Left lobe of liver (tissue), 2 donors: ENCODE measurements around the gene BIRC5. TPM values are rescaled to one million over a fixed set of nuclear protein-coding genes. Genes with fewer than 3 reads are reported as not detected.
A peak's percentile ranks its signal among the peaks of the same experiment; 100 is the strongest.
"Not testable (repeated sequence)": the region's sequence is repeated elsewhere in the genome, so short reads cannot be mapped to it uniquely, and the experiment has no call there.

ENCODE experiments used
- ATAC-seq: fragments of 200-7000 bp; cut with Tn5 transposase; one replicate; pipeline ENCODE4 v1.9.1; 2020; ENCODE audit warnings: mild to moderate bottlenecking, moderate library complexity
- DNase-seq: peaks from one replicate; pipeline ENCODE4 v3.0.0-alpha.2; 2020; ENCODE audit warnings: low spot score
- total RNA-seq: library from RNA; stranded (reverse); gene quantifications from one replicate; pipeline ENCODE4 v1.2.1, GENCODE V29; 2021
- donor health status: DM: no; HTN: no; CAD: no; lungs with moderate emphysema.
- donor health status: DM: no; HTN: yes; CAD: no.

Gene BIRC5
- total RNA-seq, 1 donor from 2014 or later = 0.88 TPM

DNA sequence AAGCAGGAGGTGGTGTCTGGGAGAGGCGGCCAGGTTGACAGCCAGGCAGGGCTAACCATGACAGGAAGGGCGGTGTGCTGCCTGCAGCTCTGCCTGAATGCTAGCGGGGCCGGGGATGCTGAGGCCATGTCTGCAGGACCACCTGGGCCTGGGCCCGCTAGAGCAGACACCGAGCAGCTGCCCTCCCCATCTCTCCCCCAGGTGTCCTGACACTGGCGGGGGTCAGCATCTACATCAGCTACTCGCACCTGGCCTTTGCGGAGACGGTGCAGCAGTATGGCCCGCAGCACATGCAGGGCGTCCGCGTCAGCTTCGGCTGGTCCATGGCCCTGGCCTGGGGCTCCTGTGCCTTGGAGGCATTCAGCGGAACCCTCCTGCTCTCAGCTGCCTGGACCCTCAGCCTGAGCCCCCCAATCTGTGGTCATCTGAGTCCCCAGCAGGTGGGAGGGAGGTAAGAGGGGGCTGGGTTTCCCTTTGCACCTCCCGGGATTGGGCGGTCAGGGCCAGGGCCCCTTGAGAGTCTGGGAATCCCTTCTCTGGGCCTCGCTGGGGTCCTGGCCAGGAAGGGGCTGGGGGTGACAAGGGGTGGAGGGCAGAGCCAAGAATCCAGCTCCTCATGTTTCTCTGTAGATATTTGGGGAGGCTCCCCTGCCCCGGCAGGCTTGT, 24.9 kb downstream of the BIRC5 start:
- DNase-seq = no peak

DNA sequence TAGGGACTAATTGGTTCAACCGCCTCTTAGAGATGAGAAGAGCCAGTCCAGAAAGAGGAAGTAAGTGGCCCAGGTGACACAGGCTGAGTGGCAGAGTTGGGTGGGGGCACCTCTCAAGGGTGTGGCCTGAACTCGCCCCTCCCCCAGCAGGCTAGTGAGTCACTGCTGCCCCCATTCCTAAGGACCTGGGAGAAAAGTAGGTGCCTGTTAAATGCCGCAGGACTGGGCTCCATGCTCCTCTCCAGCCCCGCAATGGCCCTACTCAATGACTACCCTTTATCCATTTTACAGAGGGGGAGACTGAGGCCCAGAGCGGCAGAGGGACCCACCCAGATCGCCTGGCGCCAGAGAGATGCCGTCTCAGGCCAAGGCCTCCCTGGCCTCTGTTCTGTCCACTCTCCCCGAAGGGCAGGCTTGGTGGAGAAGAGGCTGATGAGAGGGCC, 25.5 kb downstream of the BIRC5 start:
- DNase-seq (no peak), ATAC-seq (no peak)

More for the DNA sequence above, 24.9 kb downstream of the BIRC5 start:
- ATAC-seq = no peak

DNA sequence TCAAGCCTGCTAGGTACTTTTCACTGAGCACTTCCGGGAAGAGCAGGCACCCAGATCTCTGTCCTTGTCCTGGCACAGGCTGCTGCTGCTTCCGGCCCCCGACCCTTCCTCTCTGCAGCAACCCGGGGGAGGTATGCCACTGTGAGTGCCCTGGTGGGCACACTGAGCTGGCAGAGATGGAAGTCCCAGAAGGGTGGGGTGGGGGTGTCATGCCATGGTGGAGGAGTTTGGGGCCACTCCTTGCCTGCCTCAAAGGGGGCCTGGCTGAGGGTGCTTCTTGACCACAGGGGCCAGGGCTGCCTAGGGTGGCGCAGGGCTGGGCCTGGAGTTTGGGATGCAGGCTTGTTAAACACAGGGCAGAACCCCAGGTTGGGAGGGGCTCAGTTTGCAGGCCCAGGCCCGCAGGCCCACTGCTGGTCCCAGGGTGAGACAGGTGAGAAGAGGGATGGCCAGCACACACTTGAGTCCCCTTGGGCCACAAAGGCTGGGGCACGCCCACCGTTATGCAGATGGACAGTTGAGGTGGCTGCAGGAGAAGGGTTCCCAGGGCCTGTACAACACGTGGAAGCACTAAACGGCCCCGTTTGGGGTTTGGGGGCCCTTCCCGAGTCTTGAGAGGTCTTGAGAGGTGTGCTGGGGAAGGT, 26.1 kb downstream of the BIRC5 start:
- ATAC-seq (no peak), DNase-seq (no peak)

- ATAC-seq = no peak
- no peak for DNase-seq
Measured at GRCh38 chr17:78240839-78241238, 26.8 kb downstream of the BIRC5 start.

GRCh38 chr17:78241277-78242023, 27.4 kb downstream of the BIRC5 start:
- DNase-seq (no peak), ATAC-seq (peak; percentile 19)

DNA sequence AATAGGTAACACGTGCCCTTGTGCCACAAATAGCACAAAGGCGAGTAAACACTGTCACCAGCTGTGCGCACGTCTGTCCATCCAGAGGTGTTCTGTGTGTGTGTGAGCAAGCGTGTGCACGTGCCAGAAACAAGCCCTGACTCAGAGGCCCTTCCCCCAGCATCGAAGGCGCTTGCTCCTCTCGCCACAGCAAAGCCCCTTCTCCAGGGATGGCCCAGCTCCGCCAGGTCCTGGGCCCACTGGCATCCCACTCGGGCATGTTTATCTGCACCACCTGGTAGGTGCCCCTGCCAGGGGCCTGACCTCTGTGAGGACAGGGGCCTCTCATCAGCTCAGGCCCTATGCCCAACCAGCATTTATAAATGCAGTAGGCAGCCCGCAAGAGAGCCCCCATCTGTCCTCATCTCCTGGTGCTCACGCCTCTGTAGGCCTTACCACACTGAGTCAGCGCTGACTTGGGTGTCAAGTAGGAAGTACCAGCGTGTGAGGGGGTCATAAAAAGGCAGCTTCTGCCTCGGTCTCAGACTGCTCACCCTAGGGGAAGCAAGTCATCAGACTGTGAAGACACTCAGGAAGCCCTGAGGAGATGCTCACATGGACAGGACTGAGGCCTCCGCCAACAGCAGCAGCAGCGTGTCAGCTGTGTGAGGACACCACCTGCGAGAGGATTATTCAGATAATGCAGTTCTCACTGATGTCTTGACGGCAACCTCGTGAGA, 28.1 kb downstream of the BIRC5 start:
- ATAC-seq (peak; percentile 23), DNase-seq (no peak)

GRCh38 chr17:78247304-78247703, 33.3 kb downstream of the BIRC5 start:
- ATAC-seq (no peak), DNase-seq (no peak)

GRCh38 chr17:78248051-78248914, 34.2 kb downstream of the BIRC5 start:
- ATAC-seq (peak; percentile 37), DNase-seq (no peak)

GRCh38 chr17:78249074-78249817, 35.2 kb downstream of the BIRC5 start:
- no peak for DNase-seq
- no peak for ATAC-seq

DNA sequence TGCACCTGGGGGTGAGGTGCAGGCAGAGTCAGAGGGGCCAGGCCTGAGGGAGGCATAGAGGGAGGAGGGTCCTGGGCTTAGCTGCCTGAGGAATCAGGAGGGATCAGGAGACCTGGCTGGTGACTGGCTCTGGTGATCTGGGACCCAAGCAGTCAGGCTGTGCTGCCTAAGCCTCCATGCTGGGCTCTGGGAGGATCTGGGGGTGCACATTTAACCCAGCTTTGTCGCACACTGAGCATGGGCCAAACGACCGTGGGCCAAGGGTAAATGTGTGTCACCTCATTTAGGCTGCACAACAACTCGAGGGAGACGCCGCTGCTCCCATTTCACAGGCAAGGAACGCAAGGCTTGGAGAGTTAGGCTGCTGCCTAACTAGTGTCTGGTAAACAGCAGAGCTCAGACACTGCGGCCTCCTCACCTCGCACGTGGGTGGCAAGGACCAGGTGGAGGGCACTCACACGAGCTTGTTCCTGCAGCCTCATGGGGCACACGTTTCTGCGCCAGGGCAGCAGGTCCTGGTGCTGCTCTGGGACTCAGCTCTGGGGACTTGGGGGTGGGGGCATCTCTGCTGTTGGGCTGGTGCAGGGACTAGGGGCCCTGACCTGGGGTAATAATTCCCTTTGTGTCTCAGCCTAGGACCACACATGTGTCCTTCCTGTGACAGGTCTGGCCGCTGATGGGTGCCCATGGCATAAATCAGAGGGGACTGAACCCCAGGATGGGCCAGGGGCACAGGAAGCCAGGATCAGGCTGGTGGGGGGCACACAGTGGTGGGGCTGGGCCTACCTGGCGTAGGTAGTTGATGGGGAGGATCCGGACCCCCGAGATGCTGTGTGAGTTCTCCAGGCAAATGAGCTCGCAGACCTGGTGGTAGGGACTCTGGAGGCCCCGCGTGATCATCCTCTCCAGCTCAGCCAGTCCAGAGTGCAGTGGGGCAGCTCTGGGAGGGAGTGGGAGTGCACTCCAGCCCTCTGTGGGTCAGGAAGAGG, 36.1 kb downstream of the BIRC5 start:
- no peak for DNase-seq
- ATAC-seq = no peak

DNA sequence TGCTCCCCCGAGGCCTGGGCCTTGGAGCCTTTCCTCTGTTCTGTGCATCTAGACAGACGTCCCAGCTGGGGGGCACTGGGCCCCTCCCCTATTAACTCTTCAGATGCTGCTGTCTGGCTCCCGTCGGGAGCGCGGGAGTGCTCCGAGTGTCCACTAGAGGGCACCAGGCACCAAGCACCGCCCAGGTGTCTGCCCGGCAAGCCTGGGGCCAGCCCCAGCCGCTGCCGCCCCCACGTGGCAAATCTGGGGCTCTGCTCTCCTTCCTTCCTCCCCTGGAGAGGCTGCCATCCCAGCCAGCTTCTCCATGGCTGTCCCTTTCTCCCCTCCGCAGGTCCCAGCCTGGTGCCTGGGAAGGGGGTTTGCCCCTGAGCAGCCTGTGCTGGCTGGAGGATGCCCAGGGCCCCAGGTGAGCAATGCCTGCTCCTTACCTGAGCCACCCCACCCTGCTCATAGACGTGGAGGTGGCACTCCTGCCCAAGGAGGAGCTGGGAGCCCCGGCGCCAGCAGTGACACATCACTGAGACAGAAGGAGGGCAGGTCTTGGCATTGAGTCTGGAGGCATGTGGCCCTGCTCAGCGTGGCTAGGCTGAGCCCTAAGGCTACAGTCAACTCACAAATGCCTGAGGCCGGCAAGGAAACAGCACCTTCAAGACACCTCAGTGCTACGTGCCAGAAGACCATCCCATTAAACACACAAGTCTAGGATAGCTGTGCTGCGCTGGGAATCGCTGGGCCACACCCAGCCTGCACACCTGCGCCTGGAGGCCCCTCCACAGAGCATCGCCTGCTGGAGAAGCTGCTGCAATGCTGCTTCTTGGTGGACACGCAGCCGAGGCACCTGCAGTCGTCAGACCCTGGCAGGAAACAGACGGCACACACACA, 37.1 kb downstream of the BIRC5 start:
- ATAC-seq = peak; percentile 92
- peak; percentile 85 for DNase-seq

- DNase-seq (no peak), ATAC-seq (no peak)
Measured at GRCh38 chr17:78251773-78252103, 37.7 kb downstream of the BIRC5 start.

DNA sequence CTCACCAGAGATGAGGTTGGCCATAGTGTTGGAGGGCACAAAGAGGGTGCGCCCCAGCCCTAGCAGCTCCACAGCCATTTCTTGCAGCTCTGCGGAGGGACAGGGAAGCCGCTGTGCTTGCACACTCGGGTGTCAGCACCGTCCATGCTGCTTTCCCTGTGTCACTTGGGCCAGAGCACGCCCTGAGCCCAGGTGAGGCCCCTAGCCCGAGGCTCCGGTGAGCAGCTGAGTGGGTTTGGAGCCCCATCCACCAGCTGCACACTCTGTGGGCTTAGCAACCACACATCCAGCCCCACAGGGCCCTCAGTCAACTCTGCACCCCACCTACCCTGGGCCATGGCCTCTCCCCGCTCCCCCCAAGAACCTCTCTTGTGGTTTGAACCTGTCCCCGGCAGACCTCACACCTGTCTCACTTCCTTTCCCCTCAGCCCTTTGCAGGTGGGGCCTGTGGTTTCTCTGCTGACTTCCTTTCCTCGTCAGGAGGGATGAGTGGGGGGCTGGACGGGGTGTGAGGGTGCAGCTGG, 38.1 kb downstream of the BIRC5 start:
- DNase-seq (no peak), ATAC-seq (no peak)

DNA sequence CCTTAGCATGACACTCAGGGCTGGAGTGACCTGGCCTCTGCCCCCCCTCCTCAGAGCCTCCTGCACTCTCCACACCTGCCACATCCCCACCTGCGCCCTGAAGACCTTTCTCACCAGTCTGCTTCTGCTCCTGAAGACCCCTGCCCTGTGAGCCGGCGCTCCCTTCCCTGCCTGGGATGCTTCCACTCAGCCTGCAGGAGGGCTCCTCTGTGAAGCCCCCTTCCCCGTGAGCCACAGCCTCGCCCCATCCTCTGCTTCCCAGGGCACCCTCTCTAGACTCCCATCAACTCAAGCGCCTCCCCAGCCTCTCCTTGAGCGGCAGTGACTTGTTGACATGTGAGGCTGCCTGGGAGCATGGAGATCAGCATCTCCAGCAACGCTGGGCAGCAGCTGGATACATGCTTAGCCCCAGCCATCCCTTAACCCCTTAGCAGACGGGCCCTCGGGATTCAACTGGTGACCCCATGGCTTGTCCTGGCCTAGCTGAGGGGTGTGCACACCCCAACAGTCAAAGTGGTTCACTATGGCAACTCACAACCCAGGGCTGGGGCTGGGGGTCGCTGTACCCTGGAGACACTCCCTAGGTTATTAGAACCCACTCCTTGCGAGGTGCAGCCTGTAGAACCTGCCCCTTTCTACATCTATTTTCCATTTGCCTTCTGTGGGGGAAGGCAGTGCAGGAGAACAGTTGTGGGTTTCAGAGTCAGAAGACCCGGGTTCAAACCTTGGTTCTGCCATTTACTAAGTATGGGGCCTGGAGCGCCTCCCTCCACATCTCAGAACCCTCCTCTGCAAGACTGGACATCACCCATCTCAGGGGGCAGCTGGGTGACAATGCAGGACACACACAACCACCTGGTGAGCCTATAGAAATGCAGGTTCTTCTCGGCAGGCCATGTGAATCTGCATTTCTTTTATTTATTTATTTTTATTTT, 38.9 kb downstream of the BIRC5 start:
- ATAC-seq = no peak
- DNase-seq = no peak

DNA sequence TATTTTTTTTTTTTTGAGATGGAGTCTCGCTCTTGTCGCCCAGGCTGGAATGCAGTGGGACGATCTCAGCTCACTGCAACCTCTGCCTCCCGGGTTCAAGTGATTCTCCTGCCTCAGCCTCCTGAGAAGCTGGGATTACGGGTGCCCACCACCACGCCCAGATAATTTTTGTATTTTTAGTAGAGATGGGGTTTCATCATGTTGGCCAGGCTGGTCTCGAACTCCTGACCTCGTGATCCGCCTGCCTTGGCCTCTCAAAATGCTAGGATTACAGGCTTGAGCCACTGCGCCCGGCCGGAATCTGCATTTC, 39.5 kb downstream of the BIRC5 start:
- not testable (repeated sequence) for DNase-seq, ATAC-seq

DNA sequence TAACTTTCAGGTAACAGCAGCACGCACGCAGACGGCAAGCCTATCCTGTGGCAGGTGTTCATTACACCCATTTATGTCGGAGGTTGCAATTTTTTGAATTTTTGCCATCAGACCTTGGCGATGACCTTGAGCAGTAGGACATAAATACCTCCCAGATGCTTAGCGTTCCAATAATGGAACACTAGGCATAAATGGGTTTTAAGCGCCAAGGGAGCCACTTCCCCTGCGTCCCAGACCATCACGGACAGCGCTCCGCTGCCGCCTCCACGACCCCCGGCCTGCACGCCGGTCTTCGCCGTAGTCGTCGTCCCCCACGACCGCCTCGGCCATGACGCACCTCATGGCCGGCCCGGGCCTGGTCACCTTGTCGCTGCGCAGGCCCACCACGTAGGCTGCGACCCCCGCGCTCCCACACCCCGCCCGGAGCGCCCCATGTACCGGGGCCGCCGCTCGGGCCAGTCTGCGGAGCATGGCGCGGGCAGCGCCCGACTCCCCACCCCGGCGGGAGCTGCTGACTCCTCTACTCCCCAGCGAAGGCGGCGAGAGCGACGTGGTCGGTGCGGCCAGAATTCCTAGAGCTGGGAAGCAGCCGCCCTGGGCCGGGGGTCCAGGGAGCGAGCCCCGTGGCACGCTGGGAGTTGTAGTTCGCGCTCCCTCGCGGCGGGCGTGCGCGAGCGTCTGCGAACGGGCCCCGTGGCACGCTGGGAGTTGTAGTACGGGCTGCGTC, 40.1 kb downstream of the BIRC5 start:
- DNase-seq (peak; percentile 86), ATAC-seq (peak; percentile 87)
